Fibroblast of skin of back (primary cell): ENCODE data around the gene LGR5.

Experiments used
- DNase-seq: peaks from one replicate; pipeline ENCODE4 v3.0.0-alpha.2; 2013

The LGR5 gene

GRCh38 chr12:71601546-71601945, 161.9 kb downstream of the LGR5 start:
- peak; percentile 68 for DNase-seq

- DNase-seq, result no peak
Measured at GRCh38 chr12:71602761-71603577, 163.4 kb downstream of the LGR5 start.

- no peak for DNase-seq
Measured at GRCh38 chr12:71605039-71605438, 165.4 kb downstream of the LGR5 start.

- no peak for DNase-seq
Measured at GRCh38 chr12:71607494-71608330, 168.1 kb downstream of the LGR5 start.

GRCh38 chr12:71610031-71610795, 170.6 kb downstream of the LGR5 start:
- DNase-seq, result no peak

GRCh38 chr12:71621938-71622337, 182.3 kb downstream of the LGR5 start:
- DNase-seq, result no peak

- no peak for DNase-seq
Measured at GRCh38 chr12:71625476-71625875, 185.9 kb downstream of the LGR5 start.

- no peak for DNase-seq
Measured at GRCh38 chr12:71626098-71626497, 186.5 kb downstream of the LGR5 start.

- peak; percentile 72 for DNase-seq
Measured at GRCh38 chr12:71626768-71627167, 187.2 kb downstream of the LGR5 start.

GRCh38 chr12:71627438-71628002, 187.9 kb downstream of the LGR5 start:
- DNase-seq, result no peak
